GM12892 (cell line): ENCODE results near the gene ZBTB20.

Experiments
- POLR2A ChIP-seq: IDR thresholded peaks from 2 replicates; pipeline ENCODE4 v1.6.1; 2011; ENCODE audit warnings: low read depth, low read length, control low read depth
- POLR2AphosphoS5 ChIP-seq: IDR thresholded peaks from 2 replicates; pipeline ENCODE4 v1.6.1; 2011; ENCODE audit warnings: low read depth, low read length, control low read depth
- TAF1 ChIP-seq: IDR thresholded peaks from 2 replicates; pipeline ENCODE4 v1.6.1; 2011; ENCODE audit warnings: low read depth, mild to moderate bottlenecking, control low read depth, low read length, borderline replicate concordance

GRCh38 chr3:115108614-115109013, 38.5 kb downstream of the ZBTB20 start:
- no peak for TF ChIP-seq POLR2A
- TF ChIP-seq TAF1, result no peak
- TF ChIP-seq POLR2AphosphoS5, result no peak
